ENCODE measurements around the gene TGM5. TPM values are rescaled to one million over a fixed set of nuclear protein-coding genes. Genes with fewer than 3 reads are reported as not detected.

TGM5 gene
- total RNA-seq, 1 experiment from 2014 or later = not detected

GRCh38 chr15:43277901-43278300, 11.2 kb upstream of the TGM5 start:
- DNase-seq (ENCODE audit: low read depth, low spot score) = no peak
- no peak for ATAC-seq
- intact Hi-C loops (cut with micrococcal nuclease) = no loop called here
- Histone ChIP-seq H3K9me3 (ENCODE audit: control insufficient read depth in 1 of 2, insufficient read depth in 1 of 2, low read depth in 1 of 2, low read length in 2 of 2) (no peaks in the 10 kb centered on the region), H3K27me3 (ENCODE audit: insufficient read depth, low read length) (no peaks in the 10 kb centered on the region), H3K4me1 (ENCODE audit: control insufficient read depth in 1 of 2, insufficient read depth in 2 of 2, low read length in 2 of 2) (peaks cover 0 to 5% of the 10 kb centered on the region in 2 experiments; a peak in 1 of 4 replicates), H3K4me2 (ENCODE audit: low read length) (no peak overlapping the region), H3K27ac (ENCODE audit: low read depth, low read length) (no peak overlapping the region), H3K9ac (ENCODE audit: low read length) (no peak overlapping the region), H3K79me2 (ENCODE audit: insufficient read depth, low read length) (no peaks in the 10 kb centered on the region), H3K36me3 (ENCODE audit: control insufficient read depth in 1 of 2, insufficient read depth in 2 of 2, low read length in 2 of 2) (no peaks in the 10 kb centered on the region), H3K4me3 (replicated peaks in 1 of 2; ENCODE audit: low read depth in 1 of 2, low read length in 2 of 2) (no peak overlapping the region), H4K20me1 (ENCODE audit: insufficient read depth) (no peaks in the 10 kb centered on the region), H3K9me2 (ENCODE audit: insufficient read depth) (no peaks in the 10 kb centered on the region), H2AFZ (ENCODE audit: low read depth, low read length, poor library complexity, severe bottlenecking) (no peak overlapping the region)
- no peak for TF ChIP-seq SIN3A (IDR thresholded peaks at IDR 0.05; ENCODE audit: low read depth)
- no peak for TF ChIP-seq ZNF274 (IDR thresholded peaks at IDR 0.05; ENCODE audit: low read depth, low read length)
- no peak for TF ChIP-seq POLR2AphosphoS5 (IDR thresholded peaks at IDR 0.05; ENCODE audit: low read depth, low read length)
- TF ChIP-seq ELF1 (IDR thresholded peaks at IDR 0.05; ENCODE audit: borderline replicate concordance, low read depth) = no peak
- TF ChIP-seq, protein P1, sequence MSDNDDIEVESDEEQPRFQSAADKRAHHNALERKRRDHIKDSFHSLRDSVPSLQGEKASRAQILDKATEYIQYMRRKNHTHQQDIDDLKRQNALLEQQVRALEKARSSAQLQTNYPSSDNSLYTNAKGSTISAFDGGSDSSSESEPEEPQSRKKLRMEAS (IDR thresholded peaks at IDR 0.05) = no peak
- no peak for TF ChIP-seq JUND (IDR thresholded peaks at IDR 0.05)
- TF ChIP-seq EZH2phosphoT487 (IDR thresholded peaks at IDR 0.05; ENCODE audit: borderline replicate concordance) = no peak
- TF ChIP-seq, protein P2, sequence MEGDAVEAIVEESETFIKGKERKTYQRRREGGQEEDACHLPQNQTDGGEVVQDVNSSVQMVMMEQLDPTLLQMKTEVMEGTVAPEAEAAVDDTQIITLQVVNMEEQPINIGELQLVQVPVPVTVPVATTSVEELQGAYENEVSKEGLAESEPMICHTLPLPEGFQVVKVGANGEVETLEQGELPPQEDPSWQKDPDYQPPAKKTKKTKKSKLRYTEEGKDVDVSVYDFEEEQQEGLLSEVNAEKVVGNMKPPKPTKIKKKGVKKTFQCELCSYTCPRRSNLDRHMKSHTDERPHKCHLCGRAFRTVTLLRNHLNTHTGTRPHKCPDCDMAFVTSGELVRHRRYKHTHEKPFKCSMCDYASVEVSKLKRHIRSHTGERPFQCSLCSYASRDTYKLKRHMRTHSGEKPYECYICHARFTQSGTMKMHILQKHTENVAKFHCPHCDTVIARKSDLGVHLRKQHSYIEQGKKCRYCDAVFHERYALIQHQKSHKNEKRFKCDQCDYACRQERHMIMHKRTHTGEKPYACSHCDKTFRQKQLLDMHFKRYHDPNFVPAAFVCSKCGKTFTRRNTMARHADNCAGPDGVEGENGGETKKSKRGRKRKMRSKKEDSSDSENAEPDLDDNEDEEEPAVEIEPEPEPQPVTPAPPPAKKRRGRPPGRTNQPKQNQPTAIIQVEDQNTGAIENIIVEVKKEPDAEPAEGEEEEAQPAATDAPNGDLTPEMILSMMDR (IDR thresholded peaks at IDR 0.05 in 2 of 3, conservative IDR thresholded peaks at IDR 0.05 in 1 of 3; ENCODE audit: borderline replicate concordance in 1 of 3, insufficient read depth in 1 of 3, low read depth in 2 of 3, low read length in 2 of 3) = no peak
- no peak for TF ChIP-seq FOSL1 (IDR thresholded peaks at IDR 0.05; ENCODE audit: low read depth)
- no peak for TF ChIP-seq ZFX (IDR thresholded peaks at IDR 0.05)
- TF ChIP-seq, protein P3, sequence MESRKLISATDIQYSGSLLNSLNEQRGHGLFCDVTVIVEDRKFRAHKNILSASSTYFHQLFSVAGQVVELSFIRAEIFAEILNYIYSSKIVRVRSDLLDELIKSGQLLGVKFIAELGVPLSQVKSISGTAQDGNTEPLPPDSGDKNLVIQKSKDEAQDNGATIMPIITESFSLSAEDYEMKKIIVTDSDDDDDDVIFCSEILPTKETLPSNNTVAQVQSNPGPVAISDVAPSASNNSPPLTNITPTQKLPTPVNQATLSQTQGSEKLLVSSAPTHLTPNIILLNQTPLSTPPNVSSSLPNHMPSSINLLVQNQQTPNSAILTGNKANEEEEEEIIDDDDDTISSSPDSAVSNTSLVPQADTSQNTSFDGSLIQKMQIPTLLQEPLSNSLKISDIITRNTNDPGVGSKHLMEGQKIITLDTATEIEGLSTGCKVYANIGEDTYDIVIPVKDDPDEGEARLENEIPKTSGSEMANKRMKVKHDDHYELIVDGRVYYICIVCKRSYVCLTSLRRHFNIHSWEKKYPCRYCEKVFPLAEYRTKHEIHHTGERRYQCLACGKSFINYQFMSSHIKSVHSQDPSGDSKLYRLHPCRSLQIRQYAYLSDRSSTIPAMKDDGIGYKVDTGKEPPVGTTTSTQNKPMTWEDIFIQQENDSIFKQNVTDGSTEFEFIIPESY (IDR thresholded peaks at IDR 0.05; ENCODE audit: extremely low read depth, insufficient replicate concordance, low read length) = no peak
- TF ChIP-seq POLR2A (IDR thresholded peaks at IDR 0.05; ENCODE audit: borderline replicate concordance, extremely low read depth, insufficient read depth, insufficient read length) = no peak
- POLR2A ChIA-PET = no interaction called here
- no TSS peak for BruUV-seq (replicated peaks)
- CTCF ChIA-PET = no interaction called here
- RAD21 ChIA-PET (ENCODE audit: low non-redundant PET in 1 of 2, low total read pairs in 2 of 2, uncharacterized antibody in 2 of 2, unreplicated experiment in 2 of 2) = no interaction called here
